Parathyroid adenoma (tissue), 2 donors: ENCODE measurements around the gene GMPS.

ENCODE experiments used
- H2AFZ ChIP-seq: fragments of 300-600 bp; sonication (generic); one replicate; pipeline ENCODE4 v1.7.0; 2017; ENCODE audit warnings: antibody characterized with exemption, mild to moderate bottlenecking
- H3K27ac ChIP-seq: fragments of 300-600 bp; sonication (generic); one replicate; pipeline ENCODE4 v1.7.0; 2017
- H3K27me3 ChIP-seq: fragments of 300-600 bp; sonication (generic); one replicate; pipeline ENCODE4 v1.7.0; 2017; ENCODE audit warnings: low read length; ENCODE audit not compliant: control insufficient read depth, insufficient read depth
- H3K36me3 ChIP-seq: fragments of 300-600 bp; sonication (generic); one replicate; pipeline ENCODE4 v1.7.0; 2017; ENCODE audit warnings: low read length; ENCODE audit not compliant: control insufficient read depth, insufficient read depth
- H3K4me1 ChIP-seq: fragments of 300-600 bp; sonication (generic); one replicate; pipeline ENCODE4 v1.7.0; 2017; ENCODE audit warnings: control low read depth
- H3K4me2 ChIP-seq: fragments of 300-600 bp; sonication (generic); one replicate; pipeline ENCODE4 v1.7.0; 2017; ENCODE audit warnings: low read length
- H3K4me3 ChIP-seq: fragments of 300-600 bp; sonication (generic); one replicate; pipeline ENCODE4 v1.7.0; 2017; ENCODE audit warnings: low read depth, low read length
- H3K79me2 ChIP-seq: fragments of 300-600 bp; sonication (generic); one replicate; pipeline ENCODE4 v1.7.0; 2017; ENCODE audit warnings: control low read depth
- H3K9ac ChIP-seq: fragments of 300-600 bp; sonication (generic); one replicate; pipeline ENCODE4 v1.7.0; 2017; ENCODE audit warnings: mild to moderate bottlenecking
- H3K9me3 ChIP-seq: fragments of 300-600 bp; sonication (generic); one replicate; pipeline ENCODE4 v1.7.0; 2017; ENCODE audit warnings: low read length; ENCODE audit not compliant: control insufficient read depth
- TF ChIP-seq, protein P1 (sequence below): fragments of 300-600 bp; sonication (generic); IDR thresholded peaks from one replicate; pipeline ENCODE4 v1.7.0; 2017; ENCODE audit warnings: antibody characterized with exemption, mild to moderate bottlenecking
- donor health status: primary hyperparathyroidism.

The GMPS gene

DNA sequence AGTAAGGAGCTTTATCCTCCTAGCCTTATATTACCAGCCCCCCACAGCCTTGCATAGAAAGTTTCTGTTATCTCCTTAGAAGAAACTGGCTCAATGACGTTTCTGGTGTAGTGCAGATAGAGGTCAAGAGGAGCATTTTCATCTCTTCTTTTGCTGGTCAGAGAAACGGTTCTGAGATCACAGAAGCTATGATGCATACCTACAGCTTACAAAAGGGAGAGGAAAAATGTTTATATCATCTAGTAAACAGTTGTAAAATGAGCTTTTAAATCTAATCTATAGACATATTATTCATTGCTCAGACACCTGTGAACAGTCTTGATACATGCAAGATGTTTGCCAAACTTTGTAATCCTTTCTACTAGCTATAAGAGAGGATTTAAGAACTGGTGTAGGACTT is 68.0 kb downstream of the GMPS start:
- Histone ChIP-seq H3K36me3 (no peaks in the 10 kb centered on the region), H3K79me2 (no peaks in the 10 kb centered on the region), H3K27ac (no peak overlapping the region), H3K4me3 (no peak overlapping the region), H3K4me1 (no peaks in the 10 kb centered on the region), H3K27me3 (no peaks in the 10 kb centered on the region), H3K9ac (no peak overlapping the region), H2AFZ (no peak overlapping the region), H3K9me3 (no peaks in the 10 kb centered on the region), H3K4me2 (no peak overlapping the region)
- TF ChIP-seq, protein P1, sequence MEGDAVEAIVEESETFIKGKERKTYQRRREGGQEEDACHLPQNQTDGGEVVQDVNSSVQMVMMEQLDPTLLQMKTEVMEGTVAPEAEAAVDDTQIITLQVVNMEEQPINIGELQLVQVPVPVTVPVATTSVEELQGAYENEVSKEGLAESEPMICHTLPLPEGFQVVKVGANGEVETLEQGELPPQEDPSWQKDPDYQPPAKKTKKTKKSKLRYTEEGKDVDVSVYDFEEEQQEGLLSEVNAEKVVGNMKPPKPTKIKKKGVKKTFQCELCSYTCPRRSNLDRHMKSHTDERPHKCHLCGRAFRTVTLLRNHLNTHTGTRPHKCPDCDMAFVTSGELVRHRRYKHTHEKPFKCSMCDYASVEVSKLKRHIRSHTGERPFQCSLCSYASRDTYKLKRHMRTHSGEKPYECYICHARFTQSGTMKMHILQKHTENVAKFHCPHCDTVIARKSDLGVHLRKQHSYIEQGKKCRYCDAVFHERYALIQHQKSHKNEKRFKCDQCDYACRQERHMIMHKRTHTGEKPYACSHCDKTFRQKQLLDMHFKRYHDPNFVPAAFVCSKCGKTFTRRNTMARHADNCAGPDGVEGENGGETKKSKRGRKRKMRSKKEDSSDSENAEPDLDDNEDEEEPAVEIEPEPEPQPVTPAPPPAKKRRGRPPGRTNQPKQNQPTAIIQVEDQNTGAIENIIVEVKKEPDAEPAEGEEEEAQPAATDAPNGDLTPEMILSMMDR = no peak

DNA sequence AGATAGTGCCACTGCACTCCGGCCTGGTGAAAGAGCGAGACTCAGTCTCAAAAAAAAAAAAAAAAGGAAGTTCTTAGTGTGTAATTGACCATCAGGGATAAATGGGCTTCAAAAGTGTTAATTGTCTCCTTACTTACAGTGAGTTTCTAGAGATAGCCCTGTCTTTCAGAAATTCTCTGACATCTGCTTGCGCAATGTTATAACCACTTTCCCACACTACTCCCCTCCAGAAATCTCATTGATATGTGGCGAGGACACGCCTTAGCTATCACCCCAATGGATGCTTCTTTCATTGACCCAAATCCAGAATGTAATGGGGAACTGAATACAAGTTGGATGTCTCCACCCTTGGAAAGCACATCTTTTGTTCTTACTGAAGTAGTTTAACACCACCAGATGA is 70.9 kb downstream of the GMPS start:
- H3K4me3 ChIP-seq = no peak overlapping the region
- H3K9ac ChIP-seq = no peak overlapping the region
- H3K79me2 ChIP-seq = no peaks in the 10 kb centered on the region
- H3K36me3 ChIP-seq = no peaks in the 10 kb centered on the region
- H3K9me3 ChIP-seq = no peaks in the 10 kb centered on the region
- no peaks in the 10 kb centered on the region for H3K27me3 ChIP-seq
- H3K4me2 ChIP-seq = no peak overlapping the region
- TF ChIP-seq, protein P1 = no peak
- H3K27ac ChIP-seq = no peak overlapping the region
- no peak overlapping the region for H2AFZ ChIP-seq
- no peaks in the 10 kb centered on the region for H3K4me1 ChIP-seq

DNA sequence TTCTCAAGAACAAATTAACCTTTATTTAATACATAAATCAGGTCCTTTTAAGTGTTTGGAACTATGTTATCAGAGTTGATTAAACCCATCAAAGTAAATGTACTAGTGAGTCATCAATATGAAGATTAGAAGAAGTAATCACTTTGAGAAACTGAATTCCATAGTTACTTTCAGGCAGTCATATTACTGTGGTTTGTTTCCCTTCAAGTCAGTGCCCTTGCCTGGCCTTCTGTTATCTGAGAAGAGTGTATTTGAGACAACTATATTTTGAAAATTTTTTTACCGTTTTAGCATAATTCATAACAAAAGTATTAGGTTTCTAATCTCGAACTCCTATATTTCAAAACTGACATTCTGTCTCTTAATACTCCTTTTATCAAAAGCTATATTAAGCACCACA is 73.6 kb downstream of the GMPS start:
- H3K9ac ChIP-seq = no peak overlapping the region
- no peaks in the 10 kb centered on the region for H3K9me3 ChIP-seq
- TF ChIP-seq, protein P1 = no peak
- H3K4me3 ChIP-seq = no peak overlapping the region
- no peak overlapping the region for H3K27ac ChIP-seq
- no peak overlapping the region for H2AFZ ChIP-seq
- no peaks in the 10 kb centered on the region for H3K36me3 ChIP-seq
- no peaks in the 10 kb centered on the region for H3K79me2 ChIP-seq
- no peaks in the 10 kb centered on the region for H3K27me3 ChIP-seq
- H3K4me2 ChIP-seq = no peak overlapping the region
- no peaks in the 10 kb centered on the region for H3K4me1 ChIP-seq

DNA sequence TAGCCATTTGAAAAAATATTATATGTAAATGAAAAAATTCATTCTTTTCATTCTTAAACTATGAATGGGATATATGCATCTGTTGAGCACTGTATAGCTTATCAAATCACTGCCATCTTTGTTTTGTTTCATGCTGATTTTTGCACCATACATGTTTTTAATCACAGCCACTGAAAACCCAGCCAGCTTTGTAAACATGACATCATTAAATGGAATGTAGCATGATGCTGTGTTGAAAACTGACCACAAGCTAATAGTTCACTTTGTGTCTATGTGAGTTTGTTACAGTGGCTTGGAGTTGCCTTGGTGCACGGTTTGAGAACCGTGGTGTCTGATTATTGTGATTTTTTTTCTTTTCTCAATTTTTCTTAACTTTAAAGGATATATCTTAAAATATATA is 75.7 kb downstream of the GMPS start:
- H3K36me3 ChIP-seq = no peaks in the 10 kb centered on the region
- H3K9ac ChIP-seq = no peak overlapping the region
- H2AFZ ChIP-seq = no peak overlapping the region
- H3K27ac ChIP-seq = no peak overlapping the region
- no peaks in the 10 kb centered on the region for H3K9me3 ChIP-seq
- H3K4me3 ChIP-seq = no peak overlapping the region
- no peak overlapping the region for H3K4me2 ChIP-seq
- no peaks in the 10 kb centered on the region for H3K27me3 ChIP-seq
- TF ChIP-seq, protein P1 = no peak
- H3K79me2 ChIP-seq = no peaks in the 10 kb centered on the region
- no peaks in the 10 kb centered on the region for H3K4me1 ChIP-seq

DNA sequence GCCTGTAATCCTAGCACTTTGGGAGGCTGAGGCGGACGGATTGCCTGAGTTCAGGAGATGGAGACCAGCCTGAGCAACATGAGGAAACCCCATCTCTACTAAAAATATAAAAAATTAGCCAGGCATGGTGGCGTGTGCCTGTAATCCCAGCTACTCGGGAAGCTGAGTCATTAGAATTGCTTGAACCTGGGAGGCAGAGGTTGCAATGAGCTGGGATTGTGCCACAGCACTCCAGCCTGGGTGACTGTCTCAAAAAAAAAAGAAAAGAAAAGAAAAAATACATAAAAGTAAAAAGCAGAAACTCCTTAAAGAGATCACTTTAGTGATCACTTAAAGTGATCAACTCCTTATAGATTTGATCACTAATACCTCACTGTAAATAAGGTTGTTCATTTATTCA is 78.0 kb downstream of the GMPS start:
- Histone ChIP-seq H3K4me1 (no peaks in the 10 kb centered on the region), H3K27ac (no peak overlapping the region), H3K36me3 (no peaks in the 10 kb centered on the region), H3K4me2 (no peak overlapping the region), H3K4me3 (no peak overlapping the region), H3K27me3 (no peaks in the 10 kb centered on the region), H3K79me2 (no peaks in the 10 kb centered on the region), H3K9ac (no peak overlapping the region), H3K9me3 (no peaks in the 10 kb centered on the region), H2AFZ (no peak overlapping the region)
- TF ChIP-seq, protein P1 = no peak
